PC-9 (cell line): ENCODE results near the gene NAGLU. TPM values are rescaled to one million over a fixed set of nuclear protein-coding genes. Genes with fewer than 3 reads are reported as not detected.

ENCODE experiments used
- BruUV-seq: library from RNA; stranded (reverse); fragments of 400-500 nt; replicated peaks from 2 replicates; lab custom pipeline; 2021; lab: Mats Ljungman, UMichigan
- CTCF ChIA-PET: fragments of 300-600 bp; sonication (Branson Sonifier 250); formaldehyde crosslinking; loops from one replicate; lab custom pipeline; 2022; ENCODE audit warnings: antibody characterized with exemption; lab: Charles Lee
- POLR2A ChIA-PET: fragments of 300-600 bp; sonication (Branson Sonifier 250); formaldehyde crosslinking; loops from one replicate; lab custom pipeline; 2022; ENCODE audit warnings: antibody characterized with exemption; ENCODE audit not compliant: unreplicated experiment; lab: Charles Lee
- DNase-seq, 2 experiments: peaks; one replicate each; pipeline versions ENCODE4 v3.0.0 to v3.0.0-alpha.2; 2015 to 2022; ENCODE audit warnings: mixed read lengths in 1 of 2
- H2AFZ ChIP-seq: fragments of 200-600 bp; sonication (generic); 2 replicates; pipeline ENCODE4 v1.8.1; 2017; ENCODE audit warnings: antibody characterized with exemption
- H3F3A ChIP-seq: fragments of 200-600 bp; sonication (generic); 2 replicates; pipeline ENCODE4 v1.8.1; 2017; ENCODE audit warnings: antibody characterized with exemption, mild to moderate bottlenecking, low read depth; ENCODE audit not compliant: insufficient read depth
- H3K27ac ChIP-seq: fragments of 200-600 bp; sonication (generic); 2 replicates; pipeline ENCODE4 v1.6.1; 2016; ENCODE audit warnings: mixed run types
- H3K27me3 ChIP-seq: fragments of 200-600 bp; sonication (generic); 2 replicates; pipeline ENCODE4 v1.6.1; 2016; ENCODE audit warnings: low read depth, mixed run types; ENCODE audit not compliant: insufficient read depth
- H3K36me3 ChIP-seq: fragments of 200-600 bp; sonication (generic); 2 replicates; pipeline ENCODE4 v1.6.1; 2016; ENCODE audit warnings: low read depth, mixed run types
- H3K4me1 ChIP-seq: fragments of 200-600 bp; sonication (generic); replicated peaks from 2 replicates; pipeline ENCODE4 v1.6.1; 2016; ENCODE audit warnings: mixed run types; ENCODE audit not compliant: insufficient read depth
- H3K4me2 ChIP-seq: fragments of 200-600 bp; sonication (generic); 2 replicates; pipeline ENCODE4 v1.6.1; 2017; ENCODE audit warnings: mixed run types
- H3K4me3 ChIP-seq: fragments of 200-600 bp; sonication (generic); 2 replicates; pipeline ENCODE4 v1.6.1; 2016; ENCODE audit warnings: mixed run types
- H3K79me2 ChIP-seq: fragments of 200-600 bp; sonication (generic); 2 replicates; pipeline ENCODE4 v1.6.1; 2017; ENCODE audit warnings: low read depth, mixed run types
- H3K9me2 ChIP-seq: fragments of 200-600 bp; sonication (generic); 2 replicates; pipeline ENCODE4 v1.8.1; 2017; ENCODE audit warnings: mild to moderate bottlenecking; ENCODE audit not compliant: insufficient read depth
- H3K9me3 ChIP-seq: fragments of 200-600 bp; sonication (generic); 2 replicates; pipeline ENCODE4 v1.8.1; 2016; ENCODE audit warnings: low read depth; ENCODE audit not compliant: insufficient read depth
- H4K20me1 ChIP-seq: fragments of 200-600 bp; sonication (generic); 2 replicates; pipeline ENCODE4 v1.8.1; 2017; ENCODE audit not compliant: insufficient read depth
- CTCF ChIP-seq: fragments of 200-600 bp; sonication (generic); conservative IDR thresholded peaks from 2 replicates; pipeline ENCODE4 v1.6.1; 2017; ENCODE audit warnings: mixed run types, antibody characterized with exemption, mild to moderate bottlenecking, moderate library complexity
- EZH2 ChIP-seq: fragments of 200-600 bp; sonication (generic); IDR thresholded peaks from 2 replicates; pipeline ENCODE4 v1.8.0; 2017; ENCODE audit warnings: antibody characterized with exemption, low read depth
- intact Hi-C: fragments of 100-400 bp; cut with micrococcal nuclease; formaldehyde crosslinking; loops from one replicate; pipeline ENCODE4 v1.10.0; 2022; ENCODE audit not compliant: unreplicated experiment
- total RNA-seq: library from RNA; stranded (reverse); gene quantifications from 2 replicates; pipeline ENCODE4 v1.2.3, GENCODE V29; 2021

NAGLU gene
- total RNA-seq, 1 experiment from 2014 or later: 18.2 TPM

GRCh38 chr17:42522263-42522790 lies 13.7 kb upstream of the NAGLU start:
- H4K20me1 ChIP-seq: no peaks in the 10 kb centered on the region
- H3K9me2 ChIP-seq: no peaks in the 10 kb centered on the region
- peaks cover 43% of the 10 kb centered on the region for H3K4me1 ChIP-seq
- DNase-seq: no peak
- BruUV-seq: no TSS peak
- H3K4me2 ChIP-seq: no peak overlapping the region
- no peaks in the 10 kb centered on the region for H3K36me3 ChIP-seq
- H3K4me3 ChIP-seq: no peak overlapping the region
- no peaks in the 10 kb centered on the region for H3K27me3 ChIP-seq
- TF ChIP-seq CTCF (no peak), EZH2 (no peak)
- ChIA-PET CTCF (no interaction called here), POLR2A (interaction anchor here (0.7 kb wide), 1 partner anchor 100 kb away, joined by 3 read pairs; no protein-coding TSS in a partner anchor)
- H3F3A ChIP-seq: peaks cover 45% of the 10 kb centered on the region
- no peaks in the 10 kb centered on the region for H3K79me2 ChIP-seq
- intact Hi-C loops: no loop called here
- no peak overlapping the region for H3K27ac ChIP-seq
- H3K9me3 ChIP-seq: no peaks in the 10 kb centered on the region
- no peak overlapping the region for H2AFZ ChIP-seq

GRCh38 chr17:42522798-42523278 lies 13.2 kb upstream of the NAGLU start:
- intact Hi-C loops: no loop called here
- Histone ChIP-seq H3K4me2 (no peak overlapping the region), H3K9me3 (no peaks in the 10 kb centered on the region), H4K20me1 (no peaks in the 10 kb centered on the region), H3K36me3 (no peaks in the 10 kb centered on the region), H3K79me2 (no peaks in the 10 kb centered on the region), H2AFZ (no peak overlapping the region), H3K4me3 (no peak overlapping the region), H3K27ac (no peak overlapping the region), H3K27me3 (no peaks in the 10 kb centered on the region), H3K9me2 (no peaks in the 10 kb centered on the region), H3F3A (peaks cover 43% of the 10 kb centered on the region), H3K4me1 (peaks cover 41% of the 10 kb centered on the region)
- POLR2A ChIA-PET: interaction anchor here (0.7 kb wide), 1 partner anchor 100 kb away, joined by 3 read pairs; no protein-coding TSS in a partner anchor
- CTCF ChIA-PET: no interaction called here
- TF ChIP-seq CTCF (no peak), EZH2 (no peak)
- DNase-seq: no peak
- no TSS peak for BruUV-seq

GRCh38 chr17:42525221-42525620 lies 10.8 kb upstream of the NAGLU start:
- Histone ChIP-seq H3K9me2 (no peaks in the 10 kb centered on the region), H3K4me1 (peaks cover 18% of the 10 kb centered on the region), H2AFZ (no peak overlapping the region), H3K4me3 (no peak overlapping the region), H3K79me2 (no peaks in the 10 kb centered on the region), H3K27ac (no peak overlapping the region), H3F3A (peaks cover 24% of the 10 kb centered on the region), H3K36me3 (no peaks in the 10 kb centered on the region), H3K9me3 (no peaks in the 10 kb centered on the region), H3K4me2 (no peak overlapping the region), H4K20me1 (no peaks in the 10 kb centered on the region), H3K27me3 (no peaks in the 10 kb centered on the region)
- ChIA-PET CTCF (no interaction called here), POLR2A (no interaction called here)
- intact Hi-C loops: no loop called here
- no peak for TF ChIP-seq CTCF
- no peak for TF ChIP-seq EZH2
- DNase-seq: no peak
- BruUV-seq: no TSS peak
